Gastrocnemius medialis (tissue), 4 donors: Measurements from ENCODE around the gene DDR2.

ENCODE experiments used
- CTCF ChIP-seq, 5 experiments: fragments of 450-650 bp in 3 of 5; fragments of 200-600 bp in 2 of 5; sonication (generic) in 2 of 5; IDR thresholded peaks in 4 of 5; conservative IDR thresholded peaks in 1 of 5; 1 replicate in 4 of 5; 2 replicates in 1 of 5; pipeline ENCODE4 v1.5.1; 2016 to 2019; ENCODE audit warnings: antibody characterized with exemption in 5 of 5, mild to moderate bottlenecking in 3 of 5, moderate library complexity in 3 of 5
- POLR2A ChIP-seq, 2 donors: fragments of 450-650 bp; IDR thresholded peaks; one replicate each; pipeline ENCODE4 v1.6.1; 2017; ENCODE audit warnings: antibody characterized with exemption in 2 of 2, mild to moderate bottlenecking in 2 of 2, moderate library complexity in 2 of 2

- TF ChIP-seq POLR2A (IDR thresholded peaks at IDR 0.05) (no peak), CTCF (IDR thresholded peaks at IDR 0.05 in 4 of 5, conservative IDR thresholded peaks at IDR 0.05 in 1 of 5) (no peak)
Observed at GRCh38 chr1:162835157-162835899, 203.1 kb downstream of the DDR2 start.
